NB4 (cell line): ENCODE measurements around the gene TEAD4.

ENCODE experiments used
- MYC ChIP-seq: IDR thresholded peaks from 2 replicates; pipeline ENCODE4 v1.6.1; 2011; ENCODE audit warnings: low read depth, low read length
- POLR2A ChIP-seq: IDR thresholded peaks from 2 replicates; pipeline ENCODE4 v1.6.1; 2011; ENCODE audit warnings: mild to moderate bottlenecking; ENCODE audit not compliant: insufficient read length; ENCODE audit errors: extremely low read depth
- TF ChIP-seq, protein P1 (sequence below): IDR thresholded peaks from one replicate; pipeline ENCODE4 v1.5.1; 2012; ENCODE audit warnings: low read depth, low read length

DNA sequence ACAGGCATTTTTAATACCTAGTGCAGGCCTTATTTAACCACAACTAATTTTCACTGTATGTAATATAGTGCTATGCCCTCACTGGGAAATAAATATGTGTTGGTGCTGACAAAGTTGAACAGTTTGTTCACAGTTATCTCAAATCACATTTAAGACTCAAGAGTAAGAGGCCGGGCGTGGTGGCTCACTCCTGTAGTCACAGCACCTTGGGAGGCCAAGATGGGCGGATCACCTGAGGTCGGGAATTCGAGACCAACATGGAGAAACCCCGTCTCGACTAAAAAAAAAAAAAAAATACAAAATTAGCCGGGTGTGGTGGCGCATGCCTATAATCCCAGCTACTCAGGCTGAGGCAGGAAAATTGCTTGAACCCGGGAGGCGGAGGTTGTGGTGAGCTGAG lies 22.9 kb upstream of the TEAD4 start:
- TF ChIP-seq MYC (no peak), POLR2A (no peak)
- TF ChIP-seq, protein P1, sequence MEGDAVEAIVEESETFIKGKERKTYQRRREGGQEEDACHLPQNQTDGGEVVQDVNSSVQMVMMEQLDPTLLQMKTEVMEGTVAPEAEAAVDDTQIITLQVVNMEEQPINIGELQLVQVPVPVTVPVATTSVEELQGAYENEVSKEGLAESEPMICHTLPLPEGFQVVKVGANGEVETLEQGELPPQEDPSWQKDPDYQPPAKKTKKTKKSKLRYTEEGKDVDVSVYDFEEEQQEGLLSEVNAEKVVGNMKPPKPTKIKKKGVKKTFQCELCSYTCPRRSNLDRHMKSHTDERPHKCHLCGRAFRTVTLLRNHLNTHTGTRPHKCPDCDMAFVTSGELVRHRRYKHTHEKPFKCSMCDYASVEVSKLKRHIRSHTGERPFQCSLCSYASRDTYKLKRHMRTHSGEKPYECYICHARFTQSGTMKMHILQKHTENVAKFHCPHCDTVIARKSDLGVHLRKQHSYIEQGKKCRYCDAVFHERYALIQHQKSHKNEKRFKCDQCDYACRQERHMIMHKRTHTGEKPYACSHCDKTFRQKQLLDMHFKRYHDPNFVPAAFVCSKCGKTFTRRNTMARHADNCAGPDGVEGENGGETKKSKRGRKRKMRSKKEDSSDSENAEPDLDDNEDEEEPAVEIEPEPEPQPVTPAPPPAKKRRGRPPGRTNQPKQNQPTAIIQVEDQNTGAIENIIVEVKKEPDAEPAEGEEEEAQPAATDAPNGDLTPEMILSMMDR: no peak
